K562 (cell line): ENCODE results near the gene MCL1. TPM values are rescaled to one million over a fixed set of nuclear protein-coding genes. Genes with fewer than 3 reads are reported as not detected.

Experiments
- DIDO1 ChIP-seq: fragments of 450-650 bp; IDR thresholded peaks from 2 replicates; pipeline ENCODE4 v1.6.1; 2016; ENCODE audit warnings: low read depth, missing biosample characterization, missing genetic modification characterization
- FOXP4 ChIP-seq: sonication (generic); formaldehyde crosslinking; IDR thresholded peaks from 2 replicates; pipeline ENCODE4 v1.8.0; 2022; ENCODE audit warnings: mild to moderate bottlenecking, missing genetic modification reagents, borderline replicate concordance
- KAT8 ChIP-seq: fragments of 450-650 bp; IDR thresholded peaks from 2 replicates; pipeline ENCODE4 v1.6.1; 2016; ENCODE audit warnings: low read depth, mild to moderate bottlenecking
- MAX ChIP-seq: sonication (generic); formaldehyde crosslinking; IDR thresholded peaks from 2 replicates; pipeline ENCODE4 v1.9.0; 2022; ENCODE audit warnings: mild to moderate bottlenecking, missing genetic modification reagents
- MYC ChIP-seq, 2 experiments: fragments of 250-450 bp in 1 of 2; sonication (Bioruptor Pico) in 1 of 2; IDR thresholded peaks; 2 replicates each; pipeline versions ENCODE4 v1.5.1 to v1.6.1; 2012 to 2021; ENCODE audit warnings: low read depth in 2 of 2, borderline replicate concordance in 1 of 2, improper control_type of control experiment in 1 of 2, low read length in 1 of 2, mild to moderate bottlenecking in 1 of 2, moderate library complexity in 1 of 2
- OTX1 ChIP-seq: fragments of 450-650 bp; formaldehyde crosslinking; IDR thresholded peaks from 2 replicates; pipeline ENCODE4 v1.4.0; 2022; ENCODE audit warnings: mild to moderate bottlenecking
- PHF21A ChIP-seq: fragments of 450-650 bp; IDR thresholded peaks from 2 replicates; pipeline ENCODE4 v1.6.1; 2017; ENCODE audit warnings: low read depth, borderline replicate concordance
- PRDM10 ChIP-seq: fragments of 450-650 bp; IDR thresholded peaks from 2 replicates; pipeline ENCODE4 v1.6.1; 2018; ENCODE audit not compliant: partially characterized antibody
- RB1 ChIP-seq: fragments of 450-650 bp; IDR thresholded peaks from 2 replicates; pipeline ENCODE4 v1.6.1; 2017; ENCODE audit warnings: low read depth, mild to moderate bottlenecking
- RBM17 ChIP-seq: fragments of 200-400 bp; formaldehyde crosslinking; IDR thresholded peaks from 2 replicates; pipeline ENCODE4 v1.6.1; 2017; ENCODE audit warnings: low read depth, mild to moderate bottlenecking, low read length, borderline replicate concordance
- SMARCC2 ChIP-seq: fragments of 450-650 bp; IDR thresholded peaks from 2 replicates; pipeline ENCODE4 v1.6.1; 2017; ENCODE audit warnings: antibody characterized with exemption, moderate library complexity, mild to moderate bottlenecking, low read depth
- SNRNP70 ChIP-seq: fragments of 200-400 bp; formaldehyde crosslinking; optimal IDR thresholded peaks from 2 replicates; pipeline ENCODE3; 2017; ENCODE audit warnings: low read depth, low read length
- TARDBP ChIP-seq: fragments of 450-650 bp; IDR thresholded peaks from 2 replicates; pipeline ENCODE4 v1.6.1; 2016
- TCF7L2 ChIP-seq: fragments of 150-350 bp; IDR thresholded peaks from 2 replicates; pipeline ENCODE4 v1.6.1; 2016; ENCODE audit warnings: low read depth, mild to moderate bottlenecking, low read length, moderate library complexity
- ZKSCAN8 ChIP-seq: fragments of 200-800 bp; sonication (Bioruptor generic); IDR thresholded peaks from 2 replicates; pipeline ENCODE4 v1.6.1; 2016; ENCODE audit warnings: missing genetic modification characterization, missing compliant biosample characterization
- ZNF253 ChIP-seq: fragments of 250-450 bp; sonication (Bioruptor Pico); conservative IDR thresholded peaks from 2 replicates; pipeline ENCODE4 v1.6.1; 2021; ENCODE audit warnings: mild to moderate bottlenecking
- ZNF263 ChIP-seq: sonication (generic); formaldehyde crosslinking; IDR thresholded peaks from 2 replicates; pipeline ENCODE4 v1.8.0; 2022; ENCODE audit warnings: mild to moderate bottlenecking, missing genetic modification reagents, borderline replicate concordance
- ZNF347 ChIP-seq: fragments of 450-650 bp; formaldehyde crosslinking; IDR thresholded peaks from 2 replicates; pipeline ENCODE4 v1.4.0; 2020; ENCODE audit warnings: low read depth, mild to moderate bottlenecking, moderate library complexity
- ZNF584 ChIP-seq: fragments of 200-800 bp; sonication (Bioruptor generic); IDR thresholded peaks from 2 replicates; pipeline ENCODE4 v1.6.1; 2016; ENCODE audit warnings: low read depth, mild to moderate bottlenecking, missing genetic modification characterization, missing compliant biosample characterization
- ZNF699 ChIP-seq: fragments of 250-450 bp; sonication (Bioruptor Pico); IDR thresholded peaks from 2 replicates; pipeline ENCODE4 v1.8.0; 2021; ENCODE audit warnings: mild to moderate bottlenecking, moderate library complexity; ENCODE audit not compliant: insufficient replicate concordance
- polyA plus RNA-seq, 8 experiments: library from polyadenylated mRNA; depleted of rRNA in 4 of 8; stranded (reverse) in 5 of 8; unstranded in 3 of 8; fragments of >200 nt; fragmentation: Nextera tagmentation in 2 of 8; fragmentation: Illumina TruSeq in 1 of 8; extraction: Ambion mirVana in 2 of 8; extraction: Trizol in 1 of 8; gene quantifications; 2 replicates each; pipeline versions ENCODE4 v1.2.1 to v1.2.3, GENCODE V29; 2011 to 2014; ENCODE audit warnings: inconsistent platforms in 1 of 8, missing spikeins in 1 of 8
- total RNA-seq, 7 experiments: library from RNA; depleted of rRNA in 6 of 7; stranded (reverse); fragments of >200 nt in 6 of 7; fragmentation: Illumina TruSeq in 2 of 7; extraction: Trizol in 2 of 7; gene quantifications; 2 replicates each; pipeline versions ENCODE4 v1.2.1 to v1.2.3, GENCODE V29; 2011 to 2021; ENCODE audit warnings: low replicate concordance in 1 of 7

Gene MCL1
- total and polyA plus RNA-seq, 9 of the 15 experiments (the other 6 are each of a cell fraction or from before 2014, with no cell fraction given) = 27.1 to 224 (median 138) TPM

- TF ChIP-seq MAX (CRISPR knock-in tag) (no peak), FOXP4 (no peak), ZNF253 (CRISPR knock-in tag) (no peak), KAT8 (no peak), TCF7L2 (no peak), ZNF584 (peak; percentile 88), ZKSCAN8 (CRISPR knock-in tag) (peak; percentile 69; the same call in 1 of the 2 replicates), OTX1 (CRISPR knock-in tag) (no peak), PRDM10 (no peak), ZNF347 (CRISPR knock-in tag) (no peak), MYC (IDR thresholded peaks at IDR 0.05; ENCODE audit: low read depth, low read length) (no peak), MYC (CRISPR knock-in tag; IDR thresholded peaks at IDR 0.05; ENCODE audit: borderline replicate concordance, low read depth) (peak; percentile 36; the same call in 1 of the 2 replicates), SNRNP70 (no peak), SMARCC2 (no peak), ZNF699 (CRISPR knock-in tag) (no peak), RBM17 (no peak), DIDO1 (tag) (peak; percentile 52; the same call in 1 of the 2 replicates), RB1 (no peak; the same call in 1 of the 2 replicates), TARDBP (no peak), ZNF263 (CRISPR knock-in tag) (no peak), PHF21A (no peak)
These were observed 36.2 kb upstream of the MCL1 start (continued) for GRCh38 chr1:150615346-150616201.
